GM23338 (cell line): Measurements from ENCODE around the gene TCF3. TPM values are rescaled to one million over a fixed set of nuclear protein-coding genes. Genes with fewer than 3 reads are reported as not detected.

Experiments
- ATAC-seq: fragments of 200-7000 bp; cut with Tn5 transposase; 3 replicates; pipeline ENCODE4 v1.9.1; 2020
- DNase-seq: peaks from one replicate; pipeline ENCODE4 v3.0.0-alpha.2; 2015; ENCODE audit warnings: low spot score
- H2AFZ ChIP-seq: fragments of 200-600 bp; sonication (generic); 2 replicates; pipeline ENCODE4 v1.8.0; 2016; ENCODE audit warnings: antibody characterized with exemption, mild to moderate bottlenecking, moderate library complexity
- H3F3A ChIP-seq: fragments of 200-600 bp; sonication (generic); replicated peaks from 2 replicates; pipeline ENCODE4 v1.8.0; 2017; ENCODE audit warnings: antibody characterized with exemption, mixed run types, low read depth
- H3K27ac ChIP-seq: fragments of 200-600 bp; sonication (generic); 2 replicates; pipeline ENCODE4 v1.6.1; 2016; ENCODE audit warnings: low read depth
- H3K27me3 ChIP-seq: fragments of 200-600 bp; sonication (generic); 2 replicates; pipeline ENCODE4 v1.8.0; 2016; ENCODE audit warnings: mild to moderate bottlenecking, mixed run types, moderate library complexity; ENCODE audit not compliant: insufficient read depth
- H3K36me3 ChIP-seq: fragments of 200-600 bp; sonication (generic); 2 replicates; pipeline ENCODE4 v1.8.0; 2016; ENCODE audit warnings: mild to moderate bottlenecking; ENCODE audit not compliant: insufficient read depth
- H3K4me1 ChIP-seq: fragments of 200-600 bp; sonication (generic); 2 replicates; pipeline ENCODE4 v1.8.0; 2016; ENCODE audit warnings: mild to moderate bottlenecking, moderate library complexity; ENCODE audit not compliant: insufficient read depth
- H3K4me2 ChIP-seq: fragments of 200-600 bp; sonication (generic); 2 replicates; pipeline ENCODE4 v1.7.1; 2017; ENCODE audit warnings: mixed run types
- H3K4me3 ChIP-seq: fragments of 200-600 bp; sonication (generic); 2 replicates; pipeline ENCODE4 v1.6.1; 2016; ENCODE audit warnings: mixed run types
- H3K79me2 ChIP-seq: fragments of 200-600 bp; sonication (generic); replicated peaks from 2 replicates; pipeline ENCODE4 v1.8.0; 2017; ENCODE audit warnings: mild to moderate bottlenecking; ENCODE audit not compliant: insufficient read depth
- H3K9me2 ChIP-seq: fragments of 200-600 bp; sonication (generic); 2 replicates; pipeline ENCODE4 v1.8.0; 2017; ENCODE audit not compliant: insufficient read depth
- H4K20me1 ChIP-seq: fragments of 200-600 bp; sonication (generic); replicated peaks from 2 replicates; pipeline ENCODE4 v1.8.0; 2017; ENCODE audit warnings: mild to moderate bottlenecking; ENCODE audit not compliant: insufficient read depth
- H3K27ac Mint-ChIP-seq: 2 replicates; pipeline ENCODE4 v1.8.0; 2020; ENCODE audit warnings: inconsistent platforms, mild to moderate bottlenecking, moderate library complexity, mixed read lengths
- H3K27me3 Mint-ChIP-seq: 3 replicates; pipeline ENCODE4 v1.8.0; 2022; ENCODE audit warnings: low read depth, mild to moderate bottlenecking, moderate library complexity, mixed read lengths, inconsistent platforms; ENCODE audit not compliant: insufficient read depth, poor library complexity
- H3K36me3 Mint-ChIP-seq: 3 replicates; pipeline ENCODE4 v1.8.0; 2021; ENCODE audit warnings: low read depth, mild to moderate bottlenecking, inconsistent platforms, moderate library complexity, mixed read lengths
- H3K4me1 Mint-ChIP-seq: 3 replicates; pipeline ENCODE4 v1.8.0; 2020; ENCODE audit warnings: mild to moderate bottlenecking, inconsistent platforms, mixed read lengths
- H3K4me3 Mint-ChIP-seq: 3 replicates; pipeline ENCODE4 v1.8.0; 2021; ENCODE audit warnings: moderate library complexity, mild to moderate bottlenecking, inconsistent platforms, mixed read lengths
- H3K9me3 Mint-ChIP-seq: 3 replicates; pipeline ENCODE4 v1.8.0; 2020; ENCODE audit warnings: moderate library complexity, mild to moderate bottlenecking, inconsistent platforms, mixed read lengths
- CREB1 ChIP-seq: fragments of 250-450 bp; sonication (Bioruptor Pico); IDR thresholded peaks from 2 replicates; pipeline ENCODE4 v1.5.0; 2020; ENCODE audit warnings: low read depth, mild to moderate bottlenecking, moderate library complexity
- CTCF ChIP-seq, 2 experiments: fragments of 200-600 bp in 1 of 2; sonication (generic) in 1 of 2; conservative IDR thresholded peaks; 2 replicates each; pipeline versions ENCODE4 v1.5.1 to v1.6.1; 2016 to 2017; ENCODE audit warnings: antibody characterized with exemption in 2 of 2, low read depth in 2 of 2, mild to moderate bottlenecking in 2 of 2, moderate library complexity in 1 of 2
- ETS1 ChIP-seq: IDR thresholded peaks from 2 replicates; pipeline ENCODE4 v1.6.1; 2016; ENCODE audit warnings: antibody characterized with exemption
- EZH2 ChIP-seq: fragments of 200-600 bp; sonication (generic); IDR thresholded peaks from one replicate; pipeline ENCODE4 v1.8.0; 2017; ENCODE audit warnings: antibody characterized with exemption, mild to moderate bottlenecking, low read depth; ENCODE audit not compliant: unreplicated experiment
- EZH2phosphoT487 ChIP-seq: fragments of 200-600 bp; sonication (generic); IDR thresholded peaks from one replicate; pipeline ENCODE4 v1.8.1; 2018; ENCODE audit warnings: antibody characterized with exemption; ENCODE audit not compliant: unreplicated experiment
- JUNB ChIP-seq: IDR thresholded peaks from one replicate; pipeline ENCODE4 v1.6.1; 2016; ENCODE audit warnings: antibody characterized with exemption; ENCODE audit not compliant: unreplicated experiment
- NANOG ChIP-seq: IDR thresholded peaks from 2 replicates; pipeline ENCODE4 v1.6.1; 2016; ENCODE audit warnings: antibody characterized with exemption, borderline replicate concordance
- POLR2AphosphoS5 ChIP-seq: IDR thresholded peaks from 2 replicates; pipeline ENCODE4 v1.6.1; 2016; ENCODE audit warnings: antibody characterized with exemption, low read depth
- REST ChIP-seq: IDR thresholded peaks from one replicate; pipeline ENCODE4 v1.6.1; 2018; ENCODE audit warnings: antibody characterized with exemption; ENCODE audit not compliant: unreplicated experiment
- STAT1 ChIP-seq: IDR thresholded peaks from one replicate; pipeline ENCODE4 v1.6.1; 2016; ENCODE audit warnings: antibody characterized with exemption; ENCODE audit not compliant: unreplicated experiment
- ZNF114 ChIP-seq: fragments of 250-450 bp; sonication (Bioruptor Pico); IDR thresholded peaks from 2 replicates; pipeline ENCODE4 v1.5.0; 2020; ENCODE audit warnings: mild to moderate bottlenecking, moderate library complexity
- ZNF331 ChIP-seq: fragments of 250-450 bp; sonication (Bioruptor Pico); IDR thresholded peaks from 2 replicates; pipeline ENCODE4 v1.5.0; 2020; ENCODE audit warnings: low read depth, mild to moderate bottlenecking, moderate library complexity
- ZNF462 ChIP-seq: fragments of 250-450 bp; sonication (Bioruptor Pico); IDR thresholded peaks from 2 replicates; pipeline ENCODE4 v1.5.0; 2020; ENCODE audit warnings: mild to moderate bottlenecking, moderate library complexity
- polyA plus RNA-seq: library from polyadenylated mRNA; unstranded; fragments of >200 nt; fragmentation: Nextera tagmentation; extraction: Ambion mirVana; gene quantifications from 2 replicates; pipeline ENCODE4 v1.2.1, GENCODE V29; 2016
- total RNA-seq: library from RNA; depleted of rRNA; stranded (reverse); fragments of >200 nt; shearing (Covaris generic); gene quantifications from 2 replicates; pipeline ENCODE4 v1.2.3, GENCODE V29; 2014

TCF3 gene
- total and polyA plus RNA-seq, 2 experiments from 2014 or later: 166 to 383 TPM

GRCh38 chr19:1632462-1633268, 19.8 kb downstream of the TCF3 start:
- 0 out of 2 replicates have a peak, but pooled peaks cover 6% of the 10 kb centered on the region for H3K36me3 ChIP-seq
- peaks cover 48% of the 10 kb centered on the region for H4K20me1 ChIP-seq
- Mint-ChIP-seq H3K9me3 (peaks cover 8% of the 10 kb centered on the region), H3K4me3 (no peak overlapping the region), H3K4me1 (no peaks in the 10 kb centered on the region), H3K27me3 (peaks cover 12% of the 10 kb centered on the region), H3K27ac (no peak overlapping the region; the same call in 1 of the 2 replicates), H3K36me3 (peaks cover 51% of the 10 kb centered on the region)
- TF ChIP-seq POLR2AphosphoS5: no peak
- TF ChIP-seq ETS1: no peak
- no peak for TF ChIP-seq ZNF114 (CRISPR knock-in tag)
- TF ChIP-seq EZH2phosphoT487: no peak
- no peak for TF ChIP-seq ZNF331 (CRISPR knock-in tag)
- TF ChIP-seq CREB1 (CRISPR knock-in tag): no peak
- no peak for TF ChIP-seq NANOG
- TF ChIP-seq STAT1: no peak
- TF ChIP-seq REST: no peak
- no peak for TF ChIP-seq CTCF (conservative IDR thresholded peaks at IDR 0.05; ENCODE audit: low read depth in 2 of 2)
- no peak for TF ChIP-seq JUNB
- TF ChIP-seq EZH2: no peak
- TF ChIP-seq ZNF462 (CRISPR knock-in tag): no peak
- no peak overlapping the region for H3K4me2 ChIP-seq
- 0 out of 2 replicates have a peak, but pooled peaks cover 3% of the 10 kb centered on the region for H3F3A ChIP-seq
- H3K4me1 ChIP-seq: no peaks in the 10 kb centered on the region
- H3K4me3 ChIP-seq: no peak overlapping the region
- no peaks in the 10 kb centered on the region for H3K9me2 ChIP-seq
- DNase-seq (no peak), ATAC-seq (no peak)
- H3K27me3 ChIP-seq: no peaks in the 10 kb centered on the region
- H3K27ac ChIP-seq: no peak overlapping the region
- peaks cover 37% of the 10 kb centered on the region for H3K79me2 ChIP-seq
- no peak overlapping the region for H2AFZ ChIP-seq
